HPDE6-E6E7 (cell line): Measurements from ENCODE around the gene TTC7B.

Source experiments
- DNase-seq: peaks from one replicate; pipeline ENCODE4 v3.0.0; 2011; ENCODE audit warnings: missing footprints; ENCODE audit errors: extremely low spot score

The TTC7B gene

DNA sequence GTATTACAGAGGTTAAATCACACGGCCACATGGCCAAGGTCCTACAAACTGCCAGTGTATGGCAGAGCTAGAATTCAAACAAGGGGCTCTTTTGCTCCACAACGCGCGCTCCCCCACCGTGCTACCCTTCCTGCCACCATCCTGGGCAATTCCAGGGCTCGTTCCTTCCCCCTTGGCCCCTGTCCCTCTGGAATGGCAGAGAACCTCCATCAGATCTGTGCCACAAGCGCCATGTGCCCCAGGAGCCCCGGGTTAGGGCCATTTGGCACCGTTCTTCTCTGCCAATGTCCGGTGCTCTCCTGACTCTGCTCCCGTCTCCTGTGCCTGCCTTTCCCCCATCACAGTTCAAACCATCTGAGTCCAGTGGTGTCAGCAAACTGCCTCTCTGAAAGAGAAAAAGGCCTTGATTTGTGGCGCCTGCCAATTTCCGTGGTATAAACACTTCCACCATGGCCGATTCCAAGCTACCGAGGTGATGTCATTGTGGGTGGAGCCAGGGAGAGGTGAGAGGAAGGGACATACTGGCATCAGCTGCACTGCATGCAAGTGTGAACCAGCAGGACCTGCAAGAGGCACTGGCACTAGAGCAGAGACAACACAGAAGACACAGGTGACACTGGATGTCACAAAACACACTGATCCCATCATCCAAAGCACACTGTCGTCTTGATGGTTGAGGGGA, 256.3 kb downstream of the TTC7B start:
- no peak for DNase-seq

DNA sequence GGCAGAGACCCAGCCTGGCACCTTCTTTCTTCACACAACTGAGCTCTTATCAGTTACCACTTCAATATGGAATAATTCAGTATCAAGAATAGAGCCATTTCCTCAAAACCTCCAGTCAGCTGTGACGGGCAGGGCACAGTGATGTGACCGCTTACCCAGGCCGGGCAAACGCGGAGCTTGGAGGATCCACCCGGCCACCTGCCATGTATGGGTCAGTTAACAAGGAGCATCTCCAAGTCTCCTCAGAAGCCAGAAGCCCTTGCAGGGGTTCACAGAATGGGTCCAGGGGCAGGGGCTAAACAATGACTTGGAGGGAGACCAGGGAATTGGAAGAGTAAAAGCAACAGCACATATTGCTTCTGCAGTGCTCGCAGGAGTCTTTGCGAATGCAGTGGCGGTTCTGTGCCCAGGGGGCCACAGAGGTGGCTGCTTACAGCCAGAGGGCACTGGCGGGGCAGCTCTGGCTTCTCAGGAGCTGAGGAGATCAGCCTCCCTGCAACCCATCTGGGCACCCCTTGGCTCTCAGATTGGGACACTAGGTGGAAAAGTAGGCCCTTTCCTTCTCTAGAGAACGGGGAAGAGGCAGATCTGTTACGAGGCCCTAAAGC, 257.1 kb downstream of the TTC7B start:
- no peak for DNase-seq

DNA sequence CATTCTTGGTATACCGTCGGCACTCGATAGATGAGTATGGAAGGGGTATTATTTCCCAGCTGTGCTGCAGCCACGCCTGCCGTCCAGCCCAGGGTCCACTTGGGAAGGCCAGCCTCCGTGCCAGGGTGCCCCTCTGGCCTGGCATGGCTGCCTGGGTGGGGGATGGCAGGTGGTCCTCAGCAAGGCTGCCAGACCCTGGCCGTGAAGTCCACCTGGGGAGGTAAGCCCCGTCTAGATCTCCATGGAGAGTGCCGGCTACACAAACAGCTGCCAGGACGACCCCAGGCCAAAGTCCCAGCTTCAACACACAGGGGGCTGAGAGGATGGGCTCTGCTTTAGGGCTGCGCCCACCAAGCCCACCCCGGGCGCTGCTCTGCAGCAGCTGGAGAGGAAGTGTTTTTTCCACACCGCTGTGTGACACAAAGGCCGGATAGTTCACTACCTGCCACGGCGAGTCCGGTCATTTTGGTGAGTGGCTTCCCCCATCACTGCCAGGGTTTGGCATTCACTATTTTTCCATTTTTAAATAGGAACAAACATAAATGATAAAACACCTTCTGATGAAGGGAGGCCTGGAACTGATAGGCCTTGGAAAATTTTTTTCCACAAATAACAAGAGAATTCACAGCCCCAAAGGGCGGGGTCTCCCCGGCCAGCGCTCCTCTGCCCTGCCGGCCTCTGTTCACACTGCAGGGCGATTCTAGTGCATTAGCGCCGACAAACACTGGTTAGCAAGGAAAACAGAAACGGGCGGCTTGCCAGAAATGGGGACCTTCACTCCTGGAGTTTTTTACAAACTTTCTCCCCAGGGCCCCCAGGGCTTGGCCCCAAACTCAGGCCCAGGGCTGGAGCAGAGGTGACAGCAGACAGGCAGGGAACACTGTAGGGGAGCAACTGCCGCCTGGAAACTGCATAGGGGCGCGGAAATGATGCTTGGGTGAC, 257.9 kb downstream of the TTC7B start:
- no peak for DNase-seq

DNA sequence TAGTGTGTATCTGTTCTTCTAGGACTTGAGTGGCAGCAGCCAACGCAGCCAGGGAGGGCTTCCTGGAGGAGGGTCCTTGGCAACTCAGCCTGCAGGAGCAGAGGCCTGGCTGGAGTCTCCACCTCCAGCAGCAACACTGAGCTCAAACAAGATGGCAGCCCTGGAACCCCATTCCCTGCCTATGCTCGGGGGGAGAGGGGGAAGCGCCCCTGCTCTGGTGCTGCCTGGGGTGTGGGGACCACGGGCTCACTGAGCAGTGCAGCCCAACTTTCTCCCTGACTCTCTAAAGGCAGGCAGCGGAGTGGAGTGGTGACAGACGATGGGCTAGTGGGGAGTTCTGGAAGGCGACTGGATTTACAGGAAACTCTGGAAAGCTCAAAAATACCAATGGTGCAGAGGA, 258.7 kb downstream of the TTC7B start:
- no peak for DNase-seq

DNA sequence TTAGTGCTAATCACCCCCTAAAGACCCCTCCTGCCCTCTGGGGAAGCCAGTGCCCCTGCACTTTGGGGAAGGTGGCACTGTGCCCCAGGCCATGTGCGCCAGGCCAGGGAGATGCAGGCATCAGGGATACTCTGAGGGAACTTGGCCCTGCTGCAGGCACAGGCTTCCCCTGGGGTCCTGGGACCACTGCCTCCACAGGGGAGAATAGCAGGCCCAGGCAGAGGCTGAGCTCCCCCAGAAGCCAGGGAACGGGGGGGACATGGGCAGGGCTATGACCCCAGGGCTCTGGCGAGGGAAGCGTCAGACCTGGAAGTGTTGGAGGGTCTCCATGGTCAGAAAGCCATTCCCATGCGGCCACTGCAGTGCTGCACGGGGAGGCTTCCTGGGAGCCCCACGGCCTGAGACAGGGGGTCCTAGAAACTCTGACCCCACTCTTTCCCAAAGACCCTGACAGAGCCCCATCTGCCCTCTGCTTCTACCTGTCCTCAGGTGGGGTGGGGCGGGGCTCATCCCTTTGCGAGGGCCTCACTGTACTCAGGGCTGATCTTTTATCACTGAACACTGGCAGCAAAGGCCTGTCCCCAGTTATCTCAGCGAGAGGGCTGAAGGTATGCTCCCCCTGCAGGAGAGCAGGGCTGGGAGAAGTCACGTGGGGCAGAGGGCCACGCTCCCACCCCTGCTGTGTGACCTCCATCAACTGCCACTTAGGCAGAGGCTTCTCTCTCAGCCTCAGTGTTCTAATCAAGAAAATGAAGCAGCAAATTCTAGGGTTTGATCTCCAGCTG, 259.4 kb downstream of the TTC7B start:
- no peak for DNase-seq

GRCh38 chr14:90556012-90556477, 260.2 kb downstream of the TTC7B start:
- no peak for DNase-seq

GRCh38 chr14:90555126-90556011, 260.9 kb downstream of the TTC7B start:
- DNase-seq, result no peak

DNA sequence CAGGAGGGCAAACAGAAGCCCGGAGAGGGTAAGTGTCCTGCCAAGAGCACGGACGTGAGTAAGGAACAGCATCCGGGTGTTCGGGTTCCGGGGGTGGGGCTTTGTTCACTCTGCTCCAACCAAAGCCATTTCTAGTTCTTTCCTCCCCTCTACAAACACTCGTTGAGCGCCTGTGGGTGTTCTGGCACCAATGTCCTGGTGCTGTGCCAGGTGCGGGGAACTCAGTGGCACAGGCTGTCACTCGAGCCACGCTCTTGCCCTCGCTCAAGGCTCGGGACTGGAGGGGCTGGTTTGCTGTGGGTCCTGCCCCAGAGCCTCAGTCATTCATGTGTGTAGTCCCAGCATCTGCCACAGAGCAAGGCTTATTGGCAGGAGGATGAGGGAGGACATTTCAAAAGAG, 261.9 kb downstream of the TTC7B start:
- DNase-seq, result no peak

GRCh38 chr14:90553921-90554336, 262.3 kb downstream of the TTC7B start:
- DNase-seq, result no peak

DNA sequence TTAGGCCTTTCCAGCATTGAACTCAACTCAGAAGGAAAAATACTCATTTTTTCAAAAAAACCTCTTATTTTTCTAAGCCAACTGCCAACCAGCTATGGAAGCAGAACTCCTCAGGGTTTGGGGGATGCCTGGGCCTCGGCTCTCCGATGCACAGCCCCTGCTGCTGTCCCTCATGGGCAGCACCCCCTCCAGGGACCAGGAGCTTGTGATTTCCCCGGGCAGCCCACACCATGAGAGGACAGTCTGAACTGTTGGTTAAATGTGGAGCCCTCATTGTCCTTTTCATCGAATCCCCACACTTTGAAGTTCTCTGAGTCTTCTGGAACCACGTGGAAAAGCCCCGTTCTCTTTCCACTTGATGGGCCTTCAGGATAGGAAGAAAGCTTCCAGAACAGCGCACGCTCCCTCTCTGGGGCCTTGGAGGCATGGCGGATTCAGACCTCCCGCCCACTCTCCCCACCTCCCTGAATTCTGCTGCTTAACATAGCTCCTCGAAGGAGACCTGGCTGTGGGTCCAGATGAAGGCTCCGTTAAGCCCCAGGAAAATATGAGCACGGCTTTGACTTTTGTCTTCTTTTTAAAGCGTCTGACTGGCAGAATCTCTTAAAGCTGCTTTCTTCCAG, 262.8 kb downstream of the TTC7B start:
- no peak for DNase-seq

- no peak for DNase-seq
Measured at GRCh38 chr14:90552465-90553297, 263.5 kb downstream of the TTC7B start.

DNA sequence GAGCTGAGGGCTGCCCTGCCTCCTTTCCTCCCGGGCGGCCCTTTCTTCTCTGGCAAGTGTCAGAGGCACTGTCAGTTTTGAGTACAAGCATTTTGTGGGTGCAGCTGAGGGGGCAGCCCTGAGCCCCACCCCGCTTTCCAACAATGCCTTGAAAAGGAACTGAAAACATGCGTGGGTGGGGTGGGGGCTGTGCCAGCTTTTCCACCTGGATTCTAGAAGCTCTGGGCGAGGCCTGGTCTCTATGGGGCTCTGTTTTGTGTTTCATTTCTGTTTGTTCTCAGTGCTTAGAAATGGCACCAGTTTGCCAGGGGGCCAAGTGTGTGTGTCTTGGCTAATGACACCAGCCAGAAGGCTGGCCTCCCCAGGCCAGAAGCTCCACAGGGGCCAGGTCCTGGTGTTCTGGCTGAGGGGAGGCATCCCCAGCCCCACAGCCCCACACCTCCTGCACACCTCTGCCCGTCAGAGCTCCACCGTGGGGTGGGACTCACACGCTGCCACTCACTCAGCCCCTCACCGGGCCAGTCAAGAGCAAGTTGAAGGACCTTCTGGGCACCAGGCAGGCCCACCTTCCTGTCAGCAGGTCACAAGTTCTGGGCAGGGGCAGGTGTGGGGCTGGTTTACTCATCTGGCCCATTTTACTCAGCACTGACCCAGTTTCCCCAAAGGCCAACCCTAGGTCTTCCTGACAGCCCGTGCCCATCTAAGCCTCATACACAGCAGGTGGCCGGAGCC, 264.3 kb downstream of the TTC7B start:
- DNase-seq, result no peak

DNA sequence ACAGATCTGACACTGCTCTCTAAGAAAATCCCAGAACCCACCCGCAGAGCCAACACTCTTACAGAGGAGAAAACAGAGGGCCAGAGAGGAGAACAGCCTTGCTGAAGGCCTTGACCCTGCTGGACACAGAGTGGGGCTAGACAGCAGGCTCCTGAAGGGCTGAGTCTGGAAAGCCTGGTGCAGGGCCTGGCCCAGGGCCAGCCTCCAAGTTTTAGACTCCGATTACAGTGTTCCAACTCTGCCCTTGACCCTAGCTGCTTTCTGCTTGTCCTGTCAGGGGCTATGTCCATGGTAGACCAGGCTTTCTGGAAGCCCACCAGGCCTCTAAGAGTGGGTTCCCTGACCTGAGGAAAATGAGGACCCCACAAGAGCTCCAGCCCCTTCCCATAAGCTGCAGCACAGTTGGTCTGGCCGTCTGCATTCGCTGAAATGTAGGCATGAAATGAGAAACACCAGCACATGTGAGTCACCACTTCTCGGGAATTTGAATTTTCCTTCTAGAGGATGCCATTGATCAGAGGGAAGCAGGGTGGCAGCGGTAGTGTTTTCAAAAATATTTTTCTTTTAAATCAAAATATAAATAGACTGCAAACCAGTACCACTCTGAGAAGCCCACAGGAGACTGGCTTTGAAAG, 265.0 kb downstream of the TTC7B start:
- DNase-seq, result no peak

DNA sequence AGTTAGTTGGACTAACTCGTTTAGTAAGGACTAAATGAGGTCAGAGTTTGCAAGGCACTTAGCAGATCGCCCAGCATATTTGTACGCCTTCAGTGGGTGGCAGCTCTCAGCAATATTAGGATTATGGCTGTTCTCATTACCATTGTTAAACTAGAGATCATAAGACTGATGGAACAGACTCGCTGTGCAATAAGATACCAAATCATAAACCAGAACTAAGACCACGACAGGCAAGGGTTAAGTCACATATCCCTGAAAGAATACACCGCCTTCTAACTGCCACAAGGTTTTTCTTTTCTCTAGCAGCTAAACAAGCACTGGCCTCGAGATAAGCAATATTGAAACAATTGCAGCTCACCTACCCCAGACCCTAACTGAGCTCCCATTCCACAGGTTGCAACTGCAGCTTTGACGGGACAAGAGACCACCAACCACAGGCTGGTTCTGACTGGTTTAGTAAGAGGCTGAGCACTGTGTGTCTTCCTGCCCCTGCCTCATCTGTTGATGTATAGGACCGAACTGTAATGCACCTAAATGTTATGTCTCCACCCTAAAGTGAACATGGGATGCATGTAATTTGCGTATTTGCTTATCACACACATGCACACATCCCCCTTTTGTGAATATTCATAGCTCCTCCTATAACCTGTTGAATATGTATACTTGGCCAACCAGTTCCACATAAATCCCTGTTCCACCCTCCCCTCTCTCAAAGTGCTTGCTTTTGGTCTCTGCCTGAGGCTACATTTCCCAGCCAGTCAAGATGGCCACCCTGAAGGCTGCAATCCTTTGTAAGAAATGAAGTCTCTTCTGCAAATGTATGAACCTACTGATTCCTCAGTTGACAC, 266.2 kb downstream of the TTC7B start:
- no peak for DNase-seq

DNA sequence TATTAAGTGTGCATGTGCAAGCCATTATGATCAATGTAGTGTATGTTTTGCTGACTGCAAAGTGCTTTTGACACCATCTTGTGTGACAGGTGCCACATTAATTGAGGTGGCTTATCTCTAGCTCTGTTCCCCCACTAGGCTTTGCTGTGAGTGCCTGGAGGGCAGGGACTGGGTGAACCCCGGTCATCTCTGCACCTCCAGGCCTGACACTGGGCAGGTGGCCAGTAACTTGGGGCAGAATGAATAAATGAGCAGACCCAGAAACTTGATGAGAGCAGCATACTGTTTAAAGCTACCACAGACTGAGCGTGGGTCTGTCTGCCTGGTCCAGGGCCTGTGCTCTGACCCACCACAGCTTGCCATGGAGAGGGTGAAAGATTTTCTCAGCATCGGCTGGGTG, 267.8 kb downstream of the TTC7B start:
- no peak for DNase-seq

DNA sequence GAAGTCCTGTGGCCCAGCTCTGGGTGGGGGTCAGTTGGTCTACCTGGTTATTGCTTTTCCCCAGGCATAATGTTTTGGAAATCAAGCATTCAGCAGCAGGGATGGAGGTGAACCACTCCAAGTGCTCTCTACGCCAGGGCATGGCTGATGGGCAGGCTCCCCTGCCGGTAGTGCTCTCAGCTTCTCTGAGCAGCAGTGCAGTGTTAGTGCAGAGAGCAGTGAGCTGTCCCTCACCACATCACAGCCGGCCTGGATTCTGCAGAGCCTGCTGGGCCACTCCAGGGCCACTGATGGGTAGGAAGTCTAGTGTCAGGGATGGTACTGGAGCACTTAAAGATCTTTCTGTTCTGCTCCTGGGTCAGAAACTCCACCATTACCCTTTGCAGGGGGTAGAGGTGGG, 268.3 kb downstream of the TTC7B start:
- DNase-seq, result no peak

GRCh38 chr14:90547250-90547649, 269.0 kb downstream of the TTC7B start:
- DNase-seq, result no peak
